GM19025 (cell line): ENCODE measurements around the gene MAGOH.

ENCODE experiments used
- ATAC-seq: cut with Tn5 transposase; IDR thresholded peaks from one replicate; pipeline ENCODE4 v1.9.1; 2021; ENCODE audit warnings: mild to moderate bottlenecking, low read depth, moderate library complexity; ENCODE audit not compliant: unreplicated experiment

Gene MAGOH

GRCh38 chr1:53271446-53272090 lies 33.2 kb upstream of the MAGOH start:
- no peak for ATAC-seq

- no peak for ATAC-seq
These were observed 32.6 kb upstream of the MAGOH start for GRCh38 chr1:53270873-53271272.

- no peak for ATAC-seq
These were observed 31.8 kb upstream of the MAGOH start for GRCh38 chr1:53270107-53270506.

- no peak for ATAC-seq
These were observed 29.4 kb upstream of the MAGOH start for GRCh38 chr1:53267761-53268160.

- ATAC-seq, result no peak
These were observed 27.7 kb upstream of the MAGOH start for GRCh38 chr1:53266038-53266437.

GRCh38 chr1:53265581-53265980 lies 27.3 kb upstream of the MAGOH start:
- no peak for ATAC-seq

- ATAC-seq, result no peak
These were observed 25.7 kb upstream of the MAGOH start for GRCh38 chr1:53264048-53264447.

- no peak for ATAC-seq
These were observed 23.7 kb upstream of the MAGOH start for GRCh38 chr1:53262000-53262399.

- no peak for ATAC-seq
These were observed 22.4 kb upstream of the MAGOH start for GRCh38 chr1:53260631-53261247.

- ATAC-seq, result no peak
These were observed 21.6 kb upstream of the MAGOH start for GRCh38 chr1:53259932-53260331.

GRCh38 chr1:53258216-53258615 lies 19.9 kb upstream of the MAGOH start:
- no peak for ATAC-seq

GRCh38 chr1:53257454-53258081 lies 19.2 kb upstream of the MAGOH start:
- ATAC-seq, result no peak

GRCh38 chr1:53256511-53257453 lies 18.5 kb upstream of the MAGOH start:
- no peak for ATAC-seq

GRCh38 chr1:53255031-53255430 lies 16.7 kb upstream of the MAGOH start:
- no peak for ATAC-seq

GRCh38 chr1:53254011-53254640 lies 15.8 kb upstream of the MAGOH start:
- ATAC-seq, result no peak

- no peak for ATAC-seq
These were observed 12.0 kb upstream of the MAGOH start for GRCh38 chr1:53250325-53250724.

GRCh38 chr1:53249706-53250105 lies 11.4 kb upstream of the MAGOH start:
- no peak for ATAC-seq

- no peak for ATAC-seq
These were observed 8.2 kb upstream of the MAGOH start for GRCh38 chr1:53246261-53247134.

- ATAC-seq, result no peak
These were observed 5.8 kb upstream of the MAGOH start for GRCh38 chr1:53244141-53244540.

- no peak for ATAC-seq
These were observed 4.1 kb upstream of the MAGOH start for GRCh38 chr1:53242381-53242780.
